ENCODE data around the gene SUCO.

Gene SUCO

GRCh38 chr1:172640111-172640510 lies 107.2 kb downstream of the SUCO start:
- Histone ChIP-seq H3K4me1 (ENCODE audit: control insufficient read depth, insufficient read depth, low read length) (no peaks in the 10 kb centered on the region), H3K27me3 (ENCODE audit: control insufficient read depth, insufficient read depth, low read length) (no peaks in the 10 kb centered on the region), H3K4me3 (ENCODE audit: low read depth, low read length) (no peak overlapping the region), H3K36me3 (ENCODE audit: control insufficient read depth, insufficient read depth, low read length) (no peaks in the 10 kb centered on the region), H3K9me3 (ENCODE audit: control insufficient read depth, insufficient read depth, low read length) (no peaks in the 10 kb centered on the region), H3K9ac (ENCODE audit: low read depth, low read length) (no peak overlapping the region)

- no peaks in the 10 kb centered on the region for H3K27me3 ChIP-seq (ENCODE audit: control insufficient read depth, insufficient read depth, low read length)
- H3K4me1 ChIP-seq (ENCODE audit: control insufficient read depth, insufficient read depth, low read length): no peaks in the 10 kb centered on the region
- no peaks in the 10 kb centered on the region for H3K9me3 ChIP-seq (ENCODE audit: control insufficient read depth, insufficient read depth, low read length)
- no peak overlapping the region for H3K9ac ChIP-seq (ENCODE audit: low read depth, low read length)
- H3K36me3 ChIP-seq (ENCODE audit: control insufficient read depth, insufficient read depth, low read length): no peaks in the 10 kb centered on the region
- H3K4me3 ChIP-seq (ENCODE audit: low read depth, low read length): no peak overlapping the region
Measured at GRCh38 chr1:172641492-172641891, 108.5 kb downstream of the SUCO start.

GRCh38 chr1:172642970-172643369 lies 110.0 kb downstream of the SUCO start:
- H3K9ac ChIP-seq (ENCODE audit: low read depth, low read length): no peak overlapping the region
- no peaks in the 10 kb centered on the region for H3K27me3 ChIP-seq (ENCODE audit: control insufficient read depth, insufficient read depth, low read length)
- no peaks in the 10 kb centered on the region for H3K36me3 ChIP-seq (ENCODE audit: control insufficient read depth, insufficient read depth, low read length)
- H3K9me3 ChIP-seq (ENCODE audit: control insufficient read depth, insufficient read depth, low read length): no peaks in the 10 kb centered on the region
- no peaks in the 10 kb centered on the region for H3K4me1 ChIP-seq (ENCODE audit: control insufficient read depth, insufficient read depth, low read length)
- H3K4me3 ChIP-seq (ENCODE audit: low read depth, low read length): no peak overlapping the region

- no peak overlapping the region for H3K4me3 ChIP-seq (ENCODE audit: low read depth, low read length)
- H3K4me1 ChIP-seq (ENCODE audit: control insufficient read depth, insufficient read depth, low read length): no peaks in the 10 kb centered on the region
Measured at GRCh38 chr1:172646653-172647052, 113.7 kb downstream of the SUCO start.

GRCh38 chr1:172647110-172647564 lies 114.2 kb downstream of the SUCO start:
- H3K4me1 ChIP-seq (ENCODE audit: control insufficient read depth, insufficient read depth, low read length): no peaks in the 10 kb centered on the region
- no peaks in the 10 kb centered on the region for H3K9me3 ChIP-seq (ENCODE audit: control insufficient read depth, insufficient read depth, low read length)
- no peaks in the 10 kb centered on the region for H3K36me3 ChIP-seq (ENCODE audit: control insufficient read depth, insufficient read depth, low read length)
- no peak overlapping the region for H3K4me3 ChIP-seq (ENCODE audit: low read depth, low read length)
- H3K27me3 ChIP-seq (ENCODE audit: control insufficient read depth, insufficient read depth, low read length): no peaks in the 10 kb centered on the region
- no peak overlapping the region for H3K9ac ChIP-seq (ENCODE audit: low read depth, low read length)

More at GRCh38 chr1:172646653-172647052, 113.7 kb downstream of the SUCO start:
- H3K27me3 ChIP-seq (ENCODE audit: control insufficient read depth, insufficient read depth, low read length): no peaks in the 10 kb centered on the region
- H3K9ac ChIP-seq (ENCODE audit: low read depth, low read length): no peak overlapping the region
- H3K36me3 ChIP-seq (ENCODE audit: control insufficient read depth, insufficient read depth, low read length): no peaks in the 10 kb centered on the region
- H3K9me3 ChIP-seq (ENCODE audit: control insufficient read depth, insufficient read depth, low read length): no peaks in the 10 kb centered on the region

GRCh38 chr1:172647987-172648386 lies 115.0 kb downstream of the SUCO start:
- Histone ChIP-seq H3K4me1 (ENCODE audit: control insufficient read depth, insufficient read depth, low read length) (no peaks in the 10 kb centered on the region), H3K9me3 (ENCODE audit: control insufficient read depth, insufficient read depth, low read length) (no peaks in the 10 kb centered on the region), H3K4me3 (ENCODE audit: low read depth, low read length) (no peak overlapping the region), H3K9ac (ENCODE audit: low read depth, low read length) (no peak overlapping the region), H3K27me3 (ENCODE audit: control insufficient read depth, insufficient read depth, low read length) (no peaks in the 10 kb centered on the region), H3K36me3 (ENCODE audit: control insufficient read depth, insufficient read depth, low read length) (no peaks in the 10 kb centered on the region)

- H3K27me3 ChIP-seq (ENCODE audit: control insufficient read depth, insufficient read depth, low read length): no peaks in the 10 kb centered on the region
- no peaks in the 10 kb centered on the region for H3K9me3 ChIP-seq (ENCODE audit: control insufficient read depth, insufficient read depth, low read length)
- H3K9ac ChIP-seq (ENCODE audit: low read depth, low read length): no peak overlapping the region
- no peaks in the 10 kb centered on the region for H3K4me1 ChIP-seq (ENCODE audit: control insufficient read depth, insufficient read depth, low read length)
- no peak overlapping the region for H3K4me3 ChIP-seq (ENCODE audit: low read depth, low read length)
- H3K36me3 ChIP-seq (ENCODE audit: control insufficient read depth, insufficient read depth, low read length): no peaks in the 10 kb centered on the region
Measured at GRCh38 chr1:172650474-172651193, 117.7 kb downstream of the SUCO start.

GRCh38 chr1:172653015-172653709 lies 120.2 kb downstream of the SUCO start:
- H3K9me3 ChIP-seq (ENCODE audit: control insufficient read depth, insufficient read depth, low read length): no peaks in the 10 kb centered on the region
- no peak overlapping the region for H3K9ac ChIP-seq (ENCODE audit: low read depth, low read length)
- no peak overlapping the region for H3K4me3 ChIP-seq (ENCODE audit: low read depth, low read length)
- H3K27me3 ChIP-seq (ENCODE audit: control insufficient read depth, insufficient read depth, low read length): no peaks in the 10 kb centered on the region
- H3K36me3 ChIP-seq (ENCODE audit: control insufficient read depth, insufficient read depth, low read length): no peaks in the 10 kb centered on the region
- no peaks in the 10 kb centered on the region for H3K4me1 ChIP-seq (ENCODE audit: control insufficient read depth, insufficient read depth, low read length)

GRCh38 chr1:172654535-172654934 lies 121.6 kb downstream of the SUCO start:
- Histone ChIP-seq H3K9me3 (ENCODE audit: control insufficient read depth, insufficient read depth, low read length) (no peaks in the 10 kb centered on the region), H3K4me1 (ENCODE audit: control insufficient read depth, insufficient read depth, low read length) (no peaks in the 10 kb centered on the region), H3K9ac (ENCODE audit: low read depth, low read length) (no peak overlapping the region), H3K36me3 (ENCODE audit: control insufficient read depth, insufficient read depth, low read length) (no peaks in the 10 kb centered on the region), H3K4me3 (ENCODE audit: low read depth, low read length) (no peak overlapping the region), H3K27me3 (ENCODE audit: control insufficient read depth, insufficient read depth, low read length) (no peaks in the 10 kb centered on the region)

- H3K9ac ChIP-seq (ENCODE audit: low read depth, low read length): no peak overlapping the region
- no peaks in the 10 kb centered on the region for H3K4me1 ChIP-seq (ENCODE audit: control insufficient read depth, insufficient read depth, low read length)
- H3K4me3 ChIP-seq (ENCODE audit: low read depth, low read length): no peak overlapping the region
- no peaks in the 10 kb centered on the region for H3K27me3 ChIP-seq (ENCODE audit: control insufficient read depth, insufficient read depth, low read length)
- no peaks in the 10 kb centered on the region for H3K9me3 ChIP-seq (ENCODE audit: control insufficient read depth, insufficient read depth, low read length)
- H3K36me3 ChIP-seq (ENCODE audit: control insufficient read depth, insufficient read depth, low read length): no peaks in the 10 kb centered on the region
Measured at GRCh38 chr1:172656576-172656975, 123.6 kb downstream of the SUCO start.

- Histone ChIP-seq H3K36me3 (ENCODE audit: control insufficient read depth, insufficient read depth, low read length) (no peaks in the 10 kb centered on the region), H3K4me3 (ENCODE audit: low read depth, low read length) (no peak overlapping the region), H3K9ac (ENCODE audit: low read depth, low read length) (no peak overlapping the region), H3K9me3 (ENCODE audit: control insufficient read depth, insufficient read depth, low read length) (no peaks in the 10 kb centered on the region), H3K27me3 (ENCODE audit: control insufficient read depth, insufficient read depth, low read length) (no peaks in the 10 kb centered on the region), H3K4me1 (ENCODE audit: control insufficient read depth, insufficient read depth, low read length) (no peaks in the 10 kb centered on the region)
Measured at GRCh38 chr1:172657586-172657985, 124.6 kb downstream of the SUCO start.

GRCh38 chr1:172658871-172659453 lies 126.0 kb downstream of the SUCO start, which contains the start of gene FASLG:
Gene FASLG, plus strand, starts transcription at chr1:172659103. Its CDS starts 99 bp downstream, at chr1:172659202.
- Histone ChIP-seq H3K4me1 (ENCODE audit: control insufficient read depth, insufficient read depth, low read length) (no peaks in the 10 kb centered on the region), H3K9ac (ENCODE audit: low read depth, low read length) (no peak within 1 kb of the TSS), H3K4me3 (ENCODE audit: low read depth, low read length) (no peak within 1 kb of the TSS), H3K36me3 (ENCODE audit: control insufficient read depth, insufficient read depth, low read length) (no peaks in the 10 kb centered on the region), H3K27me3 (ENCODE audit: control insufficient read depth, insufficient read depth, low read length) (no peaks in the 10 kb centered on the region), H3K9me3 (ENCODE audit: control insufficient read depth, insufficient read depth, low read length) (no peaks in the 10 kb centered on the region)

Measured in iPS-15b (cell line).